H9 (cell line): ENCODE data around the gene ASTN2. TPM values are rescaled to one million over a fixed set of nuclear protein-coding genes. Genes with fewer than 3 reads are reported as not detected.

Source experiments
- DNase-seq: peaks from one replicate; pipeline ENCODE4 v3.0.0-alpha.2; 2017
- H2AFZ ChIP-seq: one replicate; pipeline ENCODE4 v1.6.1; 2013; ENCODE audit warnings: mild to moderate bottlenecking, low read length, control low read depth, moderate library complexity
- H2AK5ac ChIP-seq: 2 replicates; pipeline ENCODE4 v1.6.1; 2013; ENCODE audit warnings: low read length, control low read depth, mixed read lengths; ENCODE audit not compliant: insufficient read length
- H2BK120ac ChIP-seq: one replicate; pipeline ENCODE4 v1.6.1; 2013; ENCODE audit warnings: low read depth, mild to moderate bottlenecking, low read length, control low read depth, inconsistent platforms; ENCODE audit not compliant: poor library complexity, severe bottlenecking
- H2BK12ac ChIP-seq: 2 replicates; pipeline ENCODE4 v1.6.1; 2013; ENCODE audit warnings: low read length, control low read depth, mixed read lengths, low read depth; ENCODE audit not compliant: insufficient read length
- H2BK15ac ChIP-seq: 2 replicates; pipeline ENCODE4 v1.6.1; 2013; ENCODE audit warnings: low read depth, low read length, control low read depth
- H2BK20ac ChIP-seq: one replicate; pipeline ENCODE4 v1.6.1; 2013; ENCODE audit warnings: low read depth, mild to moderate bottlenecking, low read length, control low read depth, inconsistent platforms; ENCODE audit not compliant: poor library complexity, severe bottlenecking
- H2BK5ac ChIP-seq: 2 replicates; pipeline ENCODE4 v1.6.1; 2013; ENCODE audit warnings: low read length, control low read depth, mixed read lengths; ENCODE audit not compliant: insufficient read length
- H3K14ac ChIP-seq: 2 replicates; pipeline ENCODE4 v1.6.1; 2013; ENCODE audit warnings: low read length, control low read depth; ENCODE audit not compliant: insufficient read depth
- H3K18ac ChIP-seq: 2 replicates; pipeline ENCODE4 v1.6.1; 2013; ENCODE audit warnings: low read depth, mild to moderate bottlenecking, mixed read lengths, low read length, control low read depth; ENCODE audit not compliant: insufficient read length
- H3K23ac ChIP-seq: 2 replicates; pipeline ENCODE4 v1.6.1; 2013; ENCODE audit warnings: low read length, control low read depth, mixed read lengths, low read depth; ENCODE audit not compliant: insufficient read length
- H3K23me2 ChIP-seq: 2 replicates; pipeline ENCODE4 v1.6.1; 2013; ENCODE audit warnings: low read depth, mild to moderate bottlenecking, mixed read lengths, low read length, control low read depth; ENCODE audit not compliant: insufficient read length, poor library complexity, severe bottlenecking
- H3K27ac ChIP-seq: 2 replicates; pipeline ENCODE4 v1.5.1; 2013; ENCODE audit warnings: low read length, control low read depth, mixed read lengths, low read depth; ENCODE audit not compliant: insufficient read length
- H3K27me3 ChIP-seq: 2 replicates; pipeline ENCODE4 v1.6.1; 2013; ENCODE audit warnings: low read length, control low read depth, inconsistent platforms; ENCODE audit not compliant: insufficient read depth
- H3K4ac ChIP-seq: 2 replicates; pipeline ENCODE4 v1.6.1; 2013; ENCODE audit warnings: low read depth, mild to moderate bottlenecking, control low read depth, inconsistent platforms, low read length, moderate library complexity
- H3K4me1 ChIP-seq: 2 replicates; pipeline ENCODE4 v1.6.1; 2013; ENCODE audit warnings: low read length, control low read depth, inconsistent platforms; ENCODE audit not compliant: insufficient read depth
- H3K4me2 ChIP-seq: 2 replicates; pipeline ENCODE4 v1.6.1; 2013; ENCODE audit warnings: low read length, control low read depth, mixed read lengths; ENCODE audit not compliant: insufficient read length, insufficient read depth
- H3K56ac ChIP-seq: 2 replicates; pipeline ENCODE4 v1.6.1; 2013; ENCODE audit warnings: low read depth, mild to moderate bottlenecking, mixed read lengths, low read length, control low read depth; ENCODE audit not compliant: insufficient read length
- H3K79me1 ChIP-seq: 2 replicates; pipeline ENCODE4 v1.6.1; 2013; ENCODE audit warnings: low read depth, mild to moderate bottlenecking, moderate library complexity, low read length, control low read depth, inconsistent platforms; ENCODE audit not compliant: insufficient read depth, poor library complexity, severe bottlenecking
- H3K79me2 ChIP-seq: 2 replicates; pipeline ENCODE4 v1.6.1; 2013; ENCODE audit warnings: low read length, control low read depth, inconsistent platforms; ENCODE audit not compliant: insufficient read depth
- H3K9ac ChIP-seq: 2 replicates; pipeline ENCODE4 v1.6.1; 2013; ENCODE audit warnings: low read length, control low read depth, mixed read lengths; ENCODE audit not compliant: insufficient read length; ENCODE audit errors: extremely low read depth
- H3K9me3 ChIP-seq: one replicate; pipeline ENCODE4 v1.6.1; 2013; ENCODE audit warnings: low read depth, low read length, inconsistent platforms; ENCODE audit not compliant: control insufficient read depth
- H3T11ph ChIP-seq: one replicate; pipeline ENCODE4 v1.6.1; 2013; ENCODE audit warnings: mild to moderate bottlenecking, low read length, control low read depth, inconsistent platforms
- H4K20me1 ChIP-seq: one replicate; pipeline ENCODE4 v1.6.1; 2013; ENCODE audit not compliant: control insufficient read depth, insufficient read length, insufficient read depth
- H4K5ac ChIP-seq: 2 replicates; pipeline ENCODE4 v1.6.1; 2013; ENCODE audit warnings: low read depth, mild to moderate bottlenecking, mixed read lengths, low read length, control low read depth; ENCODE audit not compliant: insufficient read length
- H4K8ac ChIP-seq: replicated peaks from 2 replicates; pipeline ENCODE4 v1.6.1; 2013; ENCODE audit warnings: low read length, control low read depth, mixed read lengths, low read depth; ENCODE audit not compliant: insufficient read length
- H4K91ac ChIP-seq: 2 replicates; pipeline ENCODE4 v1.6.1; 2013; ENCODE audit warnings: low read depth, mild to moderate bottlenecking, moderate library complexity, mixed read lengths, low read length, control low read depth; ENCODE audit not compliant: insufficient read length
- H3K27ac Mint-ChIP-seq, 3 experiments: 2 replicates in 2 of 3; 3 replicates in 1 of 3; pipeline ENCODE4 v1.8.0; 2020 to 2021; ENCODE audit warnings: mixed read lengths in 3 of 3, mild to moderate bottlenecking in 1 of 3, moderate library complexity in 1 of 3
- H3K27me3 Mint-ChIP-seq: 2 replicates; pipeline ENCODE4 v1.8.0; 2021; ENCODE audit warnings: low read depth, mild to moderate bottlenecking, moderate library complexity, mixed read lengths
- H3K36me3 Mint-ChIP-seq, 3 experiments: 2 replicates in 2 of 3; 3 replicates in 1 of 3; pipeline ENCODE4 v1.8.0; 2020 to 2021; ENCODE audit warnings: low read depth in 3 of 3, mixed read lengths in 3 of 3; ENCODE audit not compliant: insufficient read depth in 1 of 3
- H3K4me1 Mint-ChIP-seq, 2 experiments: 2 replicates each; pipeline ENCODE4 v1.8.0; 2020; ENCODE audit warnings: mixed read lengths in 2 of 2
- H3K4me3 Mint-ChIP-seq, 2 experiments: 2 replicates in 1 of 2; 3 replicates in 1 of 2; pipeline ENCODE4 v1.8.0; 2020 to 2021; ENCODE audit warnings: mild to moderate bottlenecking in 2 of 2, mixed read lengths in 2 of 2, moderate library complexity in 1 of 2
- H3K9me3 Mint-ChIP-seq, 2 experiments: 2 replicates in 1 of 2; 3 replicates in 1 of 2; pipeline ENCODE4 v1.8.0; 2020; ENCODE audit warnings: mild to moderate bottlenecking in 2 of 2, mixed read lengths in 2 of 2, moderate library complexity in 1 of 2
- CTCF ChIP-seq: fragments of 200-600 bp; sonication (generic); conservative IDR thresholded peaks from 3 replicates; pipeline ENCODE4 v1.8.0; 2021; ENCODE audit warnings: antibody characterized with exemption, mild to moderate bottlenecking
- WGBS: extraction: QIAGEN DNeasy Blood & Tissue Kit; methylation state at CpG from one replicate; pipeline ENCODE4 v1.1.7; 2013; ENCODE audit warnings: missing lambda C conversion rate, low lambda C conversion rate, mixed read lengths; ENCODE audit not compliant: insufficient read length; ENCODE audit errors: extremely low coverage; 5-methylcytosine and 5-hydroxymethylcytosine counted together
- total RNA-seq: library from RNA; stranded (reverse); gene quantifications from 2 replicates; pipeline ENCODE4 v1.2.1, GENCODE V29; 2021

The ASTN2 gene
- total RNA-seq, 1 experiment from 2014 or later = 9.7 TPM

GRCh38 chr9:116663581-116663980 lies 751.3 kb downstream of the ASTN2 start:
- H3K56ac ChIP-seq = no peak overlapping the region
- H3K27ac ChIP-seq = no peak overlapping the region
- Mint-ChIP-seq H3K4me1 (peaks cover under 1 to 1% of the 10 kb centered on the region in 2 experiments; a peak in 3 of 4 replicates), H3K4me3 (no peak overlapping the region), H3K36me3 (no peaks in the 10 kb centered on the region), H3K27ac (no peak overlapping the region), H3K9me3 (no peaks in the 10 kb centered on the region), H3K27me3 (no peaks in the 10 kb centered on the region; the same call in 1 of the 2 replicates)
- H3K14ac ChIP-seq = no peak overlapping the region
- no peak overlapping the region for H3K18ac ChIP-seq
- no peaks in the 10 kb centered on the region for H3K79me1 ChIP-seq
- no peaks in the 10 kb centered on the region for H3K4me1 ChIP-seq
- no peak overlapping the region for H2AK5ac ChIP-seq
- no peak overlapping the region for H3K23ac ChIP-seq
- no peak overlapping the region for H3K4ac ChIP-seq
- no peak overlapping the region for H3K4me2 ChIP-seq
- no peaks in the 10 kb centered on the region for H4K20me1 ChIP-seq
- no peak overlapping the region for H2BK120ac ChIP-seq
- H3K9ac ChIP-seq = no peak overlapping the region
- no peak overlapping the region for H2BK5ac ChIP-seq
- H2BK20ac ChIP-seq = no peak overlapping the region
- TF ChIP-seq CTCF = no peak
- no peak overlapping the region for H3T11ph ChIP-seq
- H3K79me2 ChIP-seq = no peaks in the 10 kb centered on the region
- no peaks in the 10 kb centered on the region for H3K9me3 ChIP-seq
- no peaks in the 10 kb centered on the region for H3K27me3 ChIP-seq
- no CpG with 5 or more reads among the region's 1 CpG for WGBS
- no peak overlapping the region for H2BK12ac ChIP-seq
- no peaks in the 10 kb centered on the region for H3K23me2 ChIP-seq
- H4K8ac ChIP-seq = no peak overlapping the region
- H4K91ac ChIP-seq = no peak overlapping the region
- H2AFZ ChIP-seq = no peak overlapping the region
- no peak overlapping the region for H2BK15ac ChIP-seq
- H4K5ac ChIP-seq = no peak overlapping the region
- DNase-seq = no peak
